ENCODE measurements around the gene CDS1. TPM values are rescaled to one million over a fixed set of nuclear protein-coding genes. Genes with fewer than 3 reads are reported as not detected.
"Not testable (repeated sequence)": the region's sequence is repeated elsewhere in the genome, so short reads cannot be mapped to it uniquely, and the experiment has no call there.

Gene CDS1
- total RNA-seq = 8.6 TPM

- no peak for DNase-seq (ENCODE audit: low spot score in 2 of 2)
- FAIRE-seq = no peak
These were observed at the start of gene CDS1 for GRCh38 chr4:84582988-84583875. TSS of gene CDS1 (plus strand) at chr4:84583127. CDS start at chr4:84583402, 275 bp downstream.

- FAIRE-seq (no peak), DNase-seq (ENCODE audit: low spot score in 2 of 2) (no peak)
These were observed 47.0 kb upstream of the CDS1 start for GRCh38 chr4:84535901-84536300.

GRCh38 chr4:84545093-84545492 lies 37.8 kb upstream of the CDS1 start:
- FAIRE-seq = no peak
- DNase-seq (ENCODE audit: low spot score in 2 of 2) = no peak

DNA sequence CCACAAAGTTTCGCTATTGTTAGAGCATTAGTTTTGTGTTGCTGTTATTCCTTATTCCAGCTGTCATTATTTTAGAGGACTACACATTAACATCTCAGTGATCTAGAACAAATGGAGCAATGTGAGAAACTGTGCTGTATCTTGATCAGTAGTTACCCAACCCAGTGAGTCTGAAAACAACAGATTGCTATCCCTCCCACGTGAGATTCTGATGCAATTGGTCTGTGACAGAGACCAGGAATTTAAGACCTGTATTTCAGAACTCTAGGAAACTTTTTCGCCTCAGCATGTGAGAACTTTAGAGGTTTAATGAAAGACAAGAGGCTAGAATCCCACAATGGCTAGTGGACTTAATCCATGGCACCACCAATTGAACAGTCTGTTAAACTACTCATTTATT lies 35.7 kb upstream of the CDS1 start:
- FAIRE-seq = no peak
- DNase-seq (ENCODE audit: low spot score in 2 of 2) = no peak

GRCh38 chr4:84549191-84549590 lies 33.7 kb upstream of the CDS1 start:
- not testable (repeated sequence) for FAIRE-seq; DNase-seq (ENCODE audit: low spot score in 2 of 2)

GRCh38 chr4:84562156-84562555 lies 20.8 kb upstream of the CDS1 start:
- FAIRE-seq (no peak), DNase-seq (ENCODE audit: low spot score in 2 of 2) (no peak)

- FAIRE-seq = no peak
- DNase-seq (ENCODE audit: low spot score in 2 of 2) = no peak
These were observed 19.9 kb upstream of the CDS1 start for GRCh38 chr4:84563002-84563401.

GRCh38 chr4:84565951-84566350 lies 17.0 kb upstream of the CDS1 start:
- DNase-seq (ENCODE audit: low spot score in 2 of 2) (no peak), FAIRE-seq (no peak)

- DNase-seq (ENCODE audit: low spot score in 2 of 2) (no peak), FAIRE-seq (no peak)
These were observed 14.4 kb upstream of the CDS1 start for GRCh38 chr4:84568496-84568895.

DNA sequence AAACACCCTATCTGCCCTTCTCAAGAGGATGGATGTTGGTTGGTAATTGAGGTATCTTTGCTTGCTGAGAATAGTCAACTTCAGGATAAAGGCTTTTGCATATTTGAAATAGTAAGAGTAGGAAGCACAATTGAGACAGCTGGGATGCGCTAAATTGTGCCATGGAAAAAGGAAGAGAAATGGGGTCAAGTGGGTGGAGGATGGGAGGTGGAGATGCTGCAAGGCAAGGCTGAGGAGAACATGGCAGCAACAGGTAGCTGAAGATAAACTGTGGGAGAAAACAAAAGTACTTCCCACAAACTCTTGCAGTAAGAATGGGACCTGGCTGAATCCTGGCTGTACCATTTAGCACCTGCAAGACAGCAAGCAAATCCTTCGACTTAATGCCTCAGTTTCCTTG lies 13.9 kb upstream of the CDS1 start:
- DNase-seq (ENCODE audit: low spot score in 2 of 2) (no peak), FAIRE-seq (no peak)

GRCh38 chr4:84573385-84574068 lies 9.4 kb upstream of the CDS1 start:
- DNase-seq (ENCODE audit: low spot score in 2 of 2) (no peak), FAIRE-seq (no peak)

- DNase-seq (ENCODE audit: low spot score in 2 of 2) (no peak), FAIRE-seq (no peak)
These were observed 8.7 kb upstream of the CDS1 start for GRCh38 chr4:84574069-84574720.

- FAIRE-seq = peak; percentile 15
These were observed 4.2 kb upstream of the CDS1 start for GRCh38 chr4:84578540-84579402.

DNA sequence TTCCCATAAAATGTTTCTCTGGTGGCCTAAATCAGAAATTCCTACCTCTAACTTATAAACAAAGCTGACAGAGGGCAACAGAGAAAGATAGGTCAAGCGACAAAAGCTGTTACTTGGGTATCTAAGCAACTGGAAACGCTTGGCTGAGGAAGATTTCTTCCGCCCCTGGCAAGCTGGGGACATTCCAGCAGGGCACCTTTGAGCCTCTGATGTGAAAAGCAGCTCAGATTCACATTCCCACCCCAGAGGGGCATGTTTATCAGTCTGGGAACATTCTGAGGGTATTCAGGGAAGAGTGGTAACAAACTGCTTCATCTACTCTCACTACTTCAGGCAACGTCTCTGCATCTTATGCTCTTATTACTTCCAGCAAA lies 3.5 kb upstream of the CDS1 start:
- FAIRE-seq (no peak), DNase-seq (ENCODE audit: low spot score in 2 of 2) (no peak)

More at GRCh38 chr4:84578540-84579402, 4.2 kb upstream of the CDS1 start:
- DNase-seq (ENCODE audit: low spot score in 2 of 2) = no peak

- DNase-seq (ENCODE audit: low spot score in 2 of 2) = peak; percentile 86 to 92
- FAIRE-seq = no peak
These were observed 482 bp upstream of the CDS1 start for GRCh38 chr4:84582302-84582987.

DNA sequence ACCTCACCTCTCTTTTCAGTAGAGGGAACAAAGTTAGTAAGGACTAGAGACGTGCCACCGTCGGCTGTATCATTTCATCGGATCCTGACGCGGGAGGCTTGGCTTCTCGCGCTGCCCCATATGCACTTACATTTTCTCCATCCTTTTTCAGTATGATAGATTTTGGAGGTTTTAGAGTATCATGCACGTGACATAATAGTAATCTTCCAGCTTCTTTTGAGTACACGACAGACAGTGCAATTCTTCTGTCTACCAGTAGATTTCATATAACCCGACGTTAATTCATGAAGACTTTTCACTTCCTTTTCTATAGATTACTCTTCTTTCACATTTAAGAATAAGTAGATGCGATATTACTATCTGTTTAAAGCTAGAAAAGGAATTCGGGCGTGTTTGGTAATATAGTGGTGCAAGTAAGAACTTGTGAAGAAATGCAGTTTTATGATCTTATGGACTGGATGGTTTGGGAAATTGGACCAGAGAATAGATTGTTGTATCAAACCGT lies 1.0 kb downstream of the CDS1 start:
- FAIRE-seq (no peak), DNase-seq (ENCODE audit: low spot score in 2 of 2) (peak in 1 of 2 donors; percentile 28)

DNA sequence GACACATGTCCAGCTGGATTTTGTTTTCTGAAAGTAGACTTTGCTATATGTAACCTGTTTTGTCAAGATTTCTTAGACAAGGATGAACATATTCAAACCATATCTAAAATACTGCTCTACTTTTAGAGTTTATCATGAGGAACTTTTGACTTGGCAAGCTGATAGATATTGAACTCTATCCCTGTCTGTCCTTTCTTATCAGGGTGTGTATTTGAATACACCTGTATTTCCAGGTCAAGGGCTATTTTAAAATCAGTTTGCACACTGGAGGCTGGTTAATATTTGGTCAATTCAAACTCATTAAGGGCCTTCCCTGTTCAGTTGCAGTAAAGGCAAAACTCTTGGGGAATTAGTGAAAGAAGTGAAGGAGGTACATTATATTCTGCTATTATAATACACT lies 2.3 kb downstream of the CDS1 start:
- FAIRE-seq = no peak
- no peak for DNase-seq (ENCODE audit: low spot score in 2 of 2)

GRCh38 chr4:84594724-84595123 lies 11.8 kb downstream of the CDS1 start:
- DNase-seq (ENCODE audit: low spot score in 2 of 2) (no peak), FAIRE-seq (no peak)

DNA sequence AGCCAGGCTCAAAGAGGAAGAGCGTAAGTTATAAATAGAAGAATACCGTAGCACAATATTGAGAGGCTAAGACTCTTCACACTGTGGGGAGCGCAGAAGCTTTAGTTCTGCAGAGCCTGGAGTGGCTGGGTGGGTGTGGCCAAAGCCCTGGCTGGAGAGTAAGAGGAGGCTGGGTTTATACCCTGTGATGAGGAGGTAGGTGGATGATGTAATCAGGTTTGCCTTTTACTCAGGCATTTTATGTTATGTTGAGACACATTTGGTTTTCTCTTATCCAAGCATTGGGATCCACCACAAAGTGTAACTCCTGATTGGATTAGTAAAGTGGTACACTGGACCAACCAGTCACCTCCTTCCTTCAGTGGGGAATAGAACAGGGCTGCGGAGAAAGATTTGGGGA lies 13.9 kb downstream of the CDS1 start:
- FAIRE-seq (no peak), DNase-seq (ENCODE audit: low spot score in 2 of 2) (no peak)

DNA sequence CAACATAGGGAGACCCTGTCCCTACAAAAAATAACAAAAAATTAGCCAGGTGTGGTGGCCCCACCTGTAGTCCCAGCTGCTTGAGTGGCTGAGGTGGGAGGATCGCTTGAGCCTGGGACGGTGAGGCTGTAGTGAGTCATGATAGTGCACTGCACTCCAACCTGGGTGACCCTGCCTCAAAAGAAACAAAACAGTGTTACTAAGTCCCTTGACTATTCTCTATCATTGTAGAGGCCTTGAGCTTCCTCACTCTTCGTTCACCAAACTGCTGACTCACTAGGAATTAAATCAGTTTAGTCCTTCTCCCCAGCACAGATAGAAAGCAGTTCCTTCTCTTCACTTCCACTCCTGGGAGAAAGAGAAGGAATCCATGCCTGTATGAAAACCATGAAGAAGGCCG lies 14.5 kb downstream of the CDS1 start:
- DNase-seq (ENCODE audit: low spot score in 2 of 2) (no peak), FAIRE-seq (no peak)

Measured in frontal cortex (tissue), 4 donors.